ENCODE measurements around the gene OTUD7B.

Gene OTUD7B

DNA sequence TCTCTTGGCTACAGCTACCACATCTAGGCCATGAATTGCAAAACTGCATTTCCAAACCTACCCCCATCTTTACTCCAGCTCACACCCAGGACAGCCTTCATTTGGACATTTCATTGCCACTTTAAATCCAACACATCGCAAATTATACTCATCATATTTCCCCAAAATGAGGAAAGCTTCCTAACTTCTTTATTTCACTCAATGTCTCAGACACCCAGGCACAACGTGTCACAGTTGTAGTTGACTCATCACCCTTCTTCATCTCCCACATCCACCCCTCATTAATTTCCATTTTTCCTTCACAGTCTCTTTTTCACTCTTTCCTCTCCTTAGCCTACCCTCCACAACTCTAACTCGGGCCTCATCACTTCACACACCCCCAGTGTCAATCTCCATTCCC is 6.7 kb downstream of the OTUD7B start:
- Histone ChIP-seq H3K9me2 (replicated peaks; ENCODE audit: insufficient read depth, low read length) (no peaks in the 10 kb centered on the region), H3K4me3 (ENCODE audit: low read length) (no peak overlapping the region), H3K9ac (ENCODE audit: low read length) (no peak overlapping the region), H3F3A (ENCODE audit: insufficient read depth, low read length) (peaks cover 6% of the 10 kb centered on the region), H3K4me1 (ENCODE audit: low read length) (peaks cover 16% of the 10 kb centered on the region), H2AFZ (ENCODE audit: low read length) (no peak overlapping the region), H3K4me2 (ENCODE audit: low read depth, low read length) (no peak overlapping the region), H4K20me1 (ENCODE audit: insufficient read depth, low read length) (no peaks in the 10 kb centered on the region), H3K79me2 (ENCODE audit: low read length) (peaks cover 31% of the 10 kb centered on the region), H3K27me3 (replicated peaks; ENCODE audit: insufficient read depth, low read length) (no peaks in the 10 kb centered on the region), H3K9me3 (replicated peaks; ENCODE audit: insufficient read depth, low read length) (no peaks in the 10 kb centered on the region), H3K36me3 (replicated peaks; ENCODE audit: insufficient read depth, low read length) (no peaks in the 10 kb centered on the region), H3K27ac (ENCODE audit: low read length) (no peak overlapping the region)
- no peak for DNase-seq
- TF ChIP-seq EZH2phosphoT487 (IDR thresholded peaks at IDR 0.05; ENCODE audit: low read length), result no peak
- TF ChIP-seq EZH2 (optimal IDR thresholded peaks at IDR 0.05; ENCODE audit: low read depth, low read length), result no peak
- TF ChIP-seq, protein P1, sequence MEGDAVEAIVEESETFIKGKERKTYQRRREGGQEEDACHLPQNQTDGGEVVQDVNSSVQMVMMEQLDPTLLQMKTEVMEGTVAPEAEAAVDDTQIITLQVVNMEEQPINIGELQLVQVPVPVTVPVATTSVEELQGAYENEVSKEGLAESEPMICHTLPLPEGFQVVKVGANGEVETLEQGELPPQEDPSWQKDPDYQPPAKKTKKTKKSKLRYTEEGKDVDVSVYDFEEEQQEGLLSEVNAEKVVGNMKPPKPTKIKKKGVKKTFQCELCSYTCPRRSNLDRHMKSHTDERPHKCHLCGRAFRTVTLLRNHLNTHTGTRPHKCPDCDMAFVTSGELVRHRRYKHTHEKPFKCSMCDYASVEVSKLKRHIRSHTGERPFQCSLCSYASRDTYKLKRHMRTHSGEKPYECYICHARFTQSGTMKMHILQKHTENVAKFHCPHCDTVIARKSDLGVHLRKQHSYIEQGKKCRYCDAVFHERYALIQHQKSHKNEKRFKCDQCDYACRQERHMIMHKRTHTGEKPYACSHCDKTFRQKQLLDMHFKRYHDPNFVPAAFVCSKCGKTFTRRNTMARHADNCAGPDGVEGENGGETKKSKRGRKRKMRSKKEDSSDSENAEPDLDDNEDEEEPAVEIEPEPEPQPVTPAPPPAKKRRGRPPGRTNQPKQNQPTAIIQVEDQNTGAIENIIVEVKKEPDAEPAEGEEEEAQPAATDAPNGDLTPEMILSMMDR (IDR thresholded peaks at IDR 0.05; ENCODE audit: low read length), result no peak

DNA sequence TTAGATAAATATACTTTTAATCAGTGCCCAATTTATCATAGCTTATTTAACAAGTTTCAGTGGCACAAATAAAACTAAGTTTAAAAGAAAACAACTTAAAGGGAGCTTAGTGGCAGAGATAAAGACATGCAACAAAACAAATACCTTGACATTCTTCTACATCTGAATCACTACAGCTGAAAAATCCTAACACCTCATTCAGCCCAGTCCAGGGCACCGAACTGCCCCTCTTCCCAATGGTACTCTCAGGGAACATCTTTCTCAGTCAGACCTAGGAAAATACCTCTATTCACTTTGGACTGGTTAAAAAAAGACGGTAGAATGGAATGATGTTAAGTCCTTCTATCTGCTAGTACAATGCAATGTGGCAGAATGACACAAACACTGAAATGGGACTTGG is 8.3 kb downstream of the OTUD7B start:
- H3K9me2 ChIP-seq (replicated peaks; ENCODE audit: insufficient read depth, low read length), result no peaks in the 10 kb centered on the region
- H3K4me1 ChIP-seq (ENCODE audit: low read length), result peaks cover 26% of the 10 kb centered on the region
- no peak overlapping the region for H3K9ac ChIP-seq (ENCODE audit: low read length)
- H3K27me3 ChIP-seq (replicated peaks; ENCODE audit: insufficient read depth, low read length), result no peaks in the 10 kb centered on the region
- peaks cover 22% of the 10 kb centered on the region for H3F3A ChIP-seq (ENCODE audit: insufficient read depth, low read length)
- no peaks in the 10 kb centered on the region for H3K9me3 ChIP-seq (replicated peaks; ENCODE audit: insufficient read depth, low read length)
- TF ChIP-seq, protein P1 (IDR thresholded peaks at IDR 0.05; ENCODE audit: low read length), result no peak
- TF ChIP-seq EZH2phosphoT487 (IDR thresholded peaks at IDR 0.05; ENCODE audit: low read length) (no peak), EZH2 (optimal IDR thresholded peaks at IDR 0.05; ENCODE audit: low read depth, low read length) (no peak)
- H3K27ac ChIP-seq (ENCODE audit: low read length), result no peak overlapping the region
- peaks cover 17% of the 10 kb centered on the region for H3K79me2 ChIP-seq (ENCODE audit: low read length)
- no peaks in the 10 kb centered on the region for H4K20me1 ChIP-seq (ENCODE audit: insufficient read depth, low read length)
- no peak for DNase-seq
- H3K4me3 ChIP-seq (ENCODE audit: low read length), result no peak overlapping the region
- no peaks in the 10 kb centered on the region for H3K36me3 ChIP-seq (replicated peaks; ENCODE audit: insufficient read depth, low read length)
- H2AFZ ChIP-seq (ENCODE audit: low read length), result no peak overlapping the region
- H3K4me2 ChIP-seq (ENCODE audit: low read depth, low read length), result no peak overlapping the region

DNA sequence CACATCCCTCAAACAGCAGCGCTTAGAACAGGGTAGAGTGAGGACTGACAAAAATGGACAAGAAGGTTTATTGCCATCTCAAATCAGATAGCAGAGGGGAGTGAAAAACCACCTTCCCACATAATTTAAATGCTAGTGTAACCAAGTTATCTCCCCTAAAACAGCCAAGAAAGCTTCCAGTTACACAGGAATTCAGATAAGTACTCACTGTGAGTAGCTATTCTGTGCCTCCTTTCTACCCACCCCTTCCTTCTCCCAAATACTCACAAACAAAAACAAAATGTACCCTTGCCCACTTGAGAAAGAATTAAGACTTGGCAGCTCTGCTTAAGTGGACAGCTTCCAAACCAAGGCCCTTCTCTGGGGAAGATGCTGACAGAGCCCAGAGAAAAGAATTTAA is 9.1 kb downstream of the OTUD7B start:
- Histone ChIP-seq H3K4me3 (ENCODE audit: low read length) (no peak overlapping the region), H3K4me2 (ENCODE audit: low read depth, low read length) (no peak overlapping the region), H3K79me2 (ENCODE audit: low read length) (peaks cover 17% of the 10 kb centered on the region; the same call in 1 of the 2 replicates), H3K9me2 (replicated peaks; ENCODE audit: insufficient read depth, low read length) (no peaks in the 10 kb centered on the region), H3K4me1 (ENCODE audit: low read length) (peaks cover 34% of the 10 kb centered on the region), H3F3A (ENCODE audit: insufficient read depth, low read length) (peaks cover 24% of the 10 kb centered on the region), H3K9ac (ENCODE audit: low read length) (no peak overlapping the region), H3K27me3 (replicated peaks; ENCODE audit: insufficient read depth, low read length) (0 out of 2 replicates have a peak, but pooled peaks cover 2% of the 10 kb centered on the region), H3K36me3 (replicated peaks; ENCODE audit: insufficient read depth, low read length) (no peaks in the 10 kb centered on the region), H3K9me3 (replicated peaks; ENCODE audit: insufficient read depth, low read length) (no peaks in the 10 kb centered on the region), H3K27ac (ENCODE audit: low read length) (no peak overlapping the region), H2AFZ (ENCODE audit: low read length) (no peak overlapping the region), H4K20me1 (ENCODE audit: insufficient read depth, low read length) (no peaks in the 10 kb centered on the region)
- TF ChIP-seq EZH2phosphoT487 (IDR thresholded peaks at IDR 0.05; ENCODE audit: low read length), result no peak
- no peak for TF ChIP-seq EZH2 (optimal IDR thresholded peaks at IDR 0.05; ENCODE audit: low read depth, low read length)
- TF ChIP-seq, protein P1 (IDR thresholded peaks at IDR 0.05; ENCODE audit: low read length), result no peak
- DNase-seq, result no peak
